Stimulated activated CD8-positive, alpha-beta memory T cell treated with anti-CD3 and anti-CD28 coated beads, Interleukin-12 subunit alpha, Interleukin-12 subunit beta, amount 100 ng/mL, for 1 hour (primary cell): ENCODE data around the gene NOTCH2.

Experiments
- DNase-seq: peaks from one replicate; pipeline ENCODE4 v3.0.0-alpha.2; 2020; ENCODE audit warnings: low read depth

The NOTCH2 gene

DNA sequence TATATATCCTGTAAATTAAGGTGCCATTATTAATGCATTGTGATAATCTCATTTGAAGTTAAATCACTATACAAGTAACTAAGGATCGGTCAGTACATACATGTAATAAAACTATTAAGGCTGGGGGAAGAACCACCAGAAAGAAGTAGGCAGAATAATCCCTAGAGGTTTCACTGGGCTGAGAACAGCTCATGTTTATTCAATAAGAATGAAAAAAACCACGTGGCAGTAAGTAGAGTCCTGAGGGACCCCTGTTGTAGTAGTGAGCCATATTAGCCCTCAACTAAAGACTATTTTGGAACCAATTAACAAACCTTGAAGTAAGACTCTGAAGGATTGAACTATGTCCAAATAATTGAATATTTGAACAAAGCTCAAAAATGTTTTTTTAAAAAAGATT is 126.2 kb downstream of the NOTCH2 start:
- DNase-seq, result no peak

DNA sequence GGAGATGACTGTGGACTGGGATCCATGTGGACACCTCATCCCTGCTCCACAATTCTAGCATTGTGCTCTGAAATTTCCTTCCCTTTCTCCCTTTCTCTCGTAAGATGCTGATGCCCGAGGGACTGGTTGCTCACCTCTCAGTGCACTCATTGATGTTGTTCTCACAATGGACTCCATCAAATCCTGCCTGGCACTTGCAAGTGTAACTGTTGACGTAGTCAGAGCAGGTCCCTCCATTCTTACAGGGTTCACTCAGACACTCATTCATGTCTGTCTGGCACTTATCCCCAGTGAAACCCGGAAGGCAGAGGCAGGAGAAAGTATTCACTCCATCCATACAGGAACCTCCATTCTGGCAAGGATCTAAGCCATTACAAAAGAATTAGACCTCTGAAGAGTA is 128.1 kb downstream of the NOTCH2 start:
- no peak for DNase-seq

DNA sequence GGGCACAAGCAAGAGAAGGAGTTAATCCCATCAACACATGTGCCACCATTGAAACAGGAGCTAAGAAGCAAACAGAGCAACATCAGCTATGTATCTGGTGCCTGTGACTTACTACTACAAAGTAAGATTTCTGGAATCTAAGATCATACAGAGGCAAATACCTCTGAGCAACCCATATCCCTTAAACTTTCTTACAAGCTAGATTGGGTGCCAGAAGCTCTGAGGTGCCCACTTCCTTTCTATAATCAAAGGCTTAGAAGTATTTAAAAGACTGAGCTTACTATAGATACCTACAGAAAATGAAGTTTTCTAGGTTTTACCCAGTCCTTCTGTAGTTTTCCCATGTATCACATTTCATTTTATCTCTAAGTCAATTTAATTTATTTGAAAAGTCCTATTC is 128.8 kb downstream of the NOTCH2 start:
- DNase-seq, result no peak

DNA sequence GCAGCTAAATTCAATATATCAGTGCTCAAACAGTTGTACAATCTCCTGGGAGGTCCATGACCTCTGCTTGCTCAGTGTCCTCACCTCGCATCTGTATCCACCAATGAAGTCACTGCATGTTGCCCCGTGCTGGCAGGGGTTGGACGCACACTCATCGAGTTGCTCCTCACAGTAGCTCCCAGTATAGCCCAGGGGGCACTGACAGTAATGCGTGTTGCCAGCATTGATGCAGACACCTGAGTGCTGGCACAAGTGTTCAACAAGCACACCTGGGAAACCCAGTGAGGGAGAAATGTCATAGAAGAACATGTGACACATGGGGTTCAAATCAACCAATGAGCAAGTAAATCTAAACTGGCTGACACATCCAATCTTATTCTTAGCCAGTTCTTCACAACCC is 132.3 kb downstream of the NOTCH2 start:
- no peak for DNase-seq

DNA sequence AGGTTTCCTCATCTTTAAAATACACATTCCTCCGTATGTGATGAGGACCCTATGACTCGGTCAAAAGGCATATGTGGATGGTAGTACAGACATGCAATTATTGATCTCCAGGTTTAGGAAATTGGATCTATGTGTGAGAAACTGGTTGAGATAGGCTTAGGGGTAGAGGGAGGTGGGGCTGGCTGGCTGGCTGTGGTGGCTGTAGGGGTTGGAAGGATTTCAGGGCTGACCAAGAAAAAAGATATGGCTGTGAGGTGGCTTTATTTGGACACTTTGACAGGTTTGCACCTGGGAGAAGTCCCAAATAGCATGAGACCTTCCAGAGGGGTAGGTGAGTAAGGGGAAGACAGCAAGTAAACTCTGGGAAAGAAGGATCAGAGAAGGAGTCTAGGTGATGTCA is 133.5 kb downstream of the NOTCH2 start:
- DNase-seq, result no peak

DNA sequence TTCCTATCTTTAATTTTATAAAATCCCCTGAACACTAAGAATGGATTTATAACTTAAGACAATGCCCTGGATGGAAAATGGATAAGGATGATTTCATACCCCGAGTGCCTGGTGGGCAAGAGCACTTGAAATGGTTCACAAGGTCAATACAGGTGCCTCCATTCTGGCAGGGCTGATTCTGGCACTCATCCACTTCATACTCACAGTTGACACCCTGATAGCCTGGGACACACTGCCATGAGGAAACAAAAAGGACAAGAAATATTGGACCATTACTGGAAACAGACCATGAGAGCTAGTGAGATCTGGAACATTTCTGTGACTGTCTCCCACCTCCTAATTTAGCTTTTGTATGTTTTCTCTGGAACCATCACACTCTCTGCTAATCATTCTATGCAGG is 134.1 kb downstream of the NOTCH2 start:
- no peak for DNase-seq

DNA sequence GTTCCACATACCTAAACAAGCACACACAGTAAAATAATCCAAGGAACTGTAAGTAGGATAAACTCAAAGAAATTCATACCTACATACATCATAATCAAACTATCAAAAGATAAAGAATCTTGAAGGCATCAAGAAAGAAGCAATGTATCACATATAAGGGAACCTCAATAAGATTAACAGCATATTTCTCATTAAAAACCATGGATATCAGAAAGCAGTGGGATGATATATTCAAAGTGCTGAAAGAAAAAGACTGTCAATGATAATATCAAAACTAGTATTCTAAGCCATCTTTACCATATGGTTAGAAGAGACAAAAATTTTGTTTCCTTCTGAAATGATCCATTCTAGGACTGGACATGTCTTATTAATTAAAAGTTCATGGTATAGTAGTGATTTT is 136.1 kb downstream of the NOTCH2 start:
- no peak for DNase-seq

DNA sequence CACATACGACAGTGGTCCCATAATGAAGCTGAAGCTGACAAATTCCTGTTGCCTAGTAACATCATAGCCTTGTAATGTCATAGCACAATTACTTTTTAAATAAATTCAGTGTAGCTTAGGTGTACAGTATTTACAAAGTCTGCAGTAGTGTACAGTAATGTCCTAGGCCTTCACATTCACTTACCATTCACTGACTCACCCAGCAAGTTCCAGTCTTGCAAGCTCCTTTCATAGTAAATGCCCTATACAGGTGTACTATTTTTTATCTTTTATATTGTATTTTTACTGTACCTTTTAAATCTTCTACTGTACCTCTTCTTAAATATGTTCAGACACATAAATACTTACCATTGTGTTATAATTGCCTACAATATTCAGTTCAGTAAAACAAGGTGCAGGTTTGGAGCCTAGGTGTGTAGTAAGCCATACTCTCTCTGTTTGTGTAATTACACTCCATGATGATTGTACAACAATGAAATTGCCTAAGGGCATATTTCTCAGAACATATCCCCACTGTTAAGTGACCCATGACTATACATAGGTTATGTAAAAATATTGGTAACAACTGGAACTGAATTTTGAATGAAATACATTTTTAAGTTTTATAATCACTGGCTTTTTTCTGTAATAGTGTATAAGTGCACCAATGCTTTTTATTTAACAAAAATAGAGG is 139.7 kb downstream of the NOTCH2 start:
- DNase-seq, result no peak

DNA sequence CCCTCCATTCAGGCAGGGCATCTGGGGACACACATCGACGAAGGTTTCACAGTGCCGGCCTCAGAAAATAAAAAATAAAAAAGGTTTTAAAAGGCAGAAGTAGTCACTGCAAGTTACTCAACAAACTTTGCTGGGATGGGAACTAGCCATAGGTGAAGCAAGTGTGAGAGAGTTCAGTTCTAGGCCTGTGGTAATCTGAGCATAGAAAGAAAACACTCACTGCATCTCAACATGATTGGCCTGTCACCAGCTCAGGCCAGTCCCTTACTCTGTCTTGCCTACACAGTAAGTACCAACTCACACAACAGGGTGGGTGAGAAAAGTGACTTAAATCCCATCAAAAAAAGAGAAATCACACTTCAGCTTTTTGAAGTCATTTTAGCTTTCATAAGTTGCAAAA is 142.9 kb downstream of the NOTCH2 start:
- no peak for DNase-seq

DNA sequence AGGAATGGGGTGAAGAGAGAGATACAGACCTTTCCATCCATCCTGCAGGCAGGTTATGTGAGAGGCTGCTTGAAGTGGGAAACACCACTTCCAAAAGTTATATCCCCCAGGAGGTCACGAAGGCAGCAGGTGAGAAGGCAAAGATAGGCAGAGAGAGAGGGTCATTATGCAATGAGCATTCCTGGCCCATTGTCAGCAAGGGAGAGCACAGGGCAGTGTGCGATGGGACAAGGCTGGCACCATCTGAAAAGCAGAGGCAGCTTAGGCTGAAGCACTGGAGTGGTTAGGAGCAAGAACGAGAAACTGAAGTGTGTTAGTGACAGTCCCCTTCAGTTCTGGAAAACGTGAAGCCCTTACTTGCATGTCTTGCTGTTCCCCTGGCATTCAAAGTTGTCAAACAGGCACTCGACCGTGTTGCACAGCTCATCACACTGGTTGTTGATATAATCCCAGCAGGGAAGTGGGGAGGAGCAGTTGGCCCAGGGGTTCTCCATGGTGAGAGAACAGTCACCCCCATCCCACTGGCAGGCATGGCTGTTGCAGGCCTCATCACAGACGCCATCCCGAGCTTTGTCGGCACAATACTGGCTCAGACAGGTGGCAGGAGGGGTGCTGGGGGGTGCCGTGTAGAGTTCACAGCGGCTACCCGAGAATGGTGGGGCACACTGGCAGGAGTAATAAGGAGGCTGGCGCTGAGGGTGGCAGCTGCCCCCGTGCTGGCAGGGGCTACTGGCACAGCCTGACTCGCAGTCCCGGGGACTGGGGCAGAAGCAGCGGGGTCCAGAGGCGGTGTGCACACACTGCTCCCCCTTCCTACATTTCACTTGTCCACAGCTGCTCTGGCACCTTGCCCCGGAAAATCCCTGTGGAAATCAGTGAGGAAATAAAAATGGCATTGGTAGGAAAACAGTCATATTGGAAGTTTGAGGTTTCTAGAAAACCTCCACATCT is 144.2 kb downstream of the NOTCH2 start:
- DNase-seq, result no peak

DNA sequence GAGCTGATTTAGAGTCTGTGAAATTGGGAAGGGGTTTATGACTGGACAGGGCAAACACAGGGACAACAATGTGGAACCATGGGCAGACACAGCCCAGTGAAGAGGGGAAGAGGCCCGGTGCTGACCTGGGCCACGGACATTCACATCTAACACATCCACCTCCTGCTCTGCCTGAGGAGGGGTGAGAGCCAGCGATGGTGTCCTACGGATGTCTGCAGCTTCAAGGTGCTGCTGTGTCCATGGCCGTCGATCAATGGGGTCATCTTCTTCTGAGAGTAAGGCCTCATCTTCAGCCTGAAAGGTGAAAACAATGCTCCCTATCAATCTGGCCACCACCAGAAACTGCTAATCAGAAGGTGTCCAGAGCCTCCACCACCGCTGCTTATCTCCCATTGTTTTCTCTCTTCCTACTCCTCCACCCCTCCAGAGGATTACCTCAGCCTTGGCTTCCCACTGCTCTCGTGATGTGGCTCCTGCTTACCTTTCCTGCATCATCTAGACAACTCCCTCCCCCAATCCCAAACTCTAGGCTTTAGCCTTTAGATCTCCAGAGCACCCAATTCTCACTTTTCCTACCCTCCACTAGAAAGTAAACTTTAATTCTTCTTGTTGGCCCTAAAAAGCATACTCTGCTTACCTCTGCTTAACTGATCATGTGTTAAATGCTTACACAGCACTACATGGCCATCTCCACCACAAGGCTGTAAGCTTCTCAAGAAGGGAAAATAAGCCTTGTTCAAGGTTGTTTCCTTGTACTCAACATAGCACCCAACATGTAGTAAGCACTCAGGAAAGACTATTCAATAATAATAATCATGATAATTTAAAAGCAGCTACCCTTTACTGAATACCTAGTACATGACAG is 149.1 kb downstream of the NOTCH2 start:
- no peak for DNase-seq

DNA sequence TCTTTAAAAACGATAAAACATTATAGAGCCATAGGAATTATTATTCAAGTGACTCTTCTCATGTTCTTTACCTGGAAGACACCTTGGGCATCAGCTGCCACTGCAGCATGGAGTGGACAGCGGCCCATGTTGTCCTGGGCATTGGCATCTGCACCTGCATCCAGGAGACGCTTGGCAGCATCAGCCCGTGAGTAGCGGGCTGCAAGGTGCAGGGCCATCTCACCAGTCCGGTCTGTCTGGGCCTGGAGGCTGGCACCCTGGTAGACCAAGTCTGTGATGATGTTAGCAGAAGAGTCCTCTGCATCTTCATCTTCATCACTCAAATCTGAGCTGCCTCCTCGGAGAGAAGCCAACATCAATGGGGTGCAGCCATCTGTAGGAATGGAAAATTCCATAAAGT is 150.2 kb downstream of the NOTCH2 start:
- no peak for DNase-seq

DNA sequence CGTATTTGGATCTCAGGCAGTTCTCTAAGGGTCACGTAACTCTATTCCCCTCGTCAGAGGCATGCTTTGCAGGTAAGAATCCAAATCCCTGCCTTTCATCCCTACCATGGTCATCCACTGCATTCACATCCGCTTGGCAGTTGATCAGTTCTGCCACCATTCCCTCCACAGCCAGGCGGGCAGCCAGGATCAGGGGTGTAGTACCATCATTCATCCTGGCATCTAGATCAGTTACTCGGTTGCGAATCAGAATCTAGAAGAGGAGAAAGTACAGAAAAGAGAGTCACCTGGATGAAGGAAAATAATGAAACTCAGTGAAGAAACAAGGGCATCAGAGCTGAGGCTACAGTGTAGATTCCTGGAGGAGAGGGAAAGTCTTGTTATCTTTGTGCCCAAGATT is 151.2 kb downstream of the NOTCH2 start:
- DNase-seq, result no peak

DNA sequence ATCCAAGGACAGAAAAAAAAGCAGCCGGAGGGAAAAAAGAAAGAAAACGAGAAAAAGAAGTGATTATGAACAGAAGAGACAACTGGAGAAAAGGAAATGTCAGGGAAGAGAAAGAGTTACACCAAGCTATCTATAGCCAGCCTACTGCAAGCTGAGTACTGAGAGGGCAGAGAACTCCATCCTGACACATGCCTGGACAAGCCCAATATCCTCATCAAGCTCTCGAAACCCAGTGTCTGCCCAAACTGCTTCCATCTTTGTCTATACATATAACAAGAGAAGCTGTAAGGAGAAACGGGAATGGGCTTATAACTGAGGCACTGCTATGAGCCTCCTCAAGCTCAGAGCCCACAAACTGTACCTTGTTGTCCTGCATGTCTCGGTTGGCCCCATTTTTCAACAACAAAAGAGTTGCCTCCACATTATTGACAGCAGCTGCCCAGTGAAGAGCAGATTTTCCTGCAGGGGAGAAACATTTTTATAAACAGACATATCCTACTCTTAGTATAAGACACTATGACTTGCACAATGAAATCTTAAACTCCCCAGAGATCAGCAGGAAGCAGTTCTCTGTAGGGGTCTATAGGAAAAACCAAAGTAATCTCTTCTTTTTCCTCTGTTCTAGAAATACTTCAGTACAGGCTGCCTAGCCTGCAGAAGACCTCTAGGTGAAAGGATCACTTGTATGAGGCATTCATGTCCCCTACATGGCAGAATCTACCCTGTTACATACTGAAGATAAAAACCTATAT is 152.0 kb downstream of the NOTCH2 start:
- DNase-seq, result no peak

DNA sequence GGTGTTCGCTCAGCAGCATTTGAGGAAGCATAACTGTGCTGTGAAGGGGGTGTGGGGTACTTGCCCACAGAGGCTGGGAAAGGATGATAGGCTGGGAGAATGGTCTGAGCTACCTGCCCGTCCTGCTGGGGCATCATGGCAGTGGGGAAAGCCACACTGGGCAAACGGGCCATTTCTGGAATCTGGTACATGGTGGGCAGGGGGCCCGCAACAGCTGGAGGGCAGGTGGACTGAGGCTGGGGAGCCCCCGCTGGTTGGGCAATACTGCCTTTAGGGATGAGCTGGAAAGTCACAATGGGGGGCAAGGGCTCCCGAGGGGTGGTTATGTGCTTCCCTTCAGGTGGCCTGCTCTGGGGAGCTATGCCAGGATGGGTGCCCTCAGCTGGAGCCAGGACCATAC is 153.9 kb downstream of the NOTCH2 start:
- DNase-seq, result no peak

DNA sequence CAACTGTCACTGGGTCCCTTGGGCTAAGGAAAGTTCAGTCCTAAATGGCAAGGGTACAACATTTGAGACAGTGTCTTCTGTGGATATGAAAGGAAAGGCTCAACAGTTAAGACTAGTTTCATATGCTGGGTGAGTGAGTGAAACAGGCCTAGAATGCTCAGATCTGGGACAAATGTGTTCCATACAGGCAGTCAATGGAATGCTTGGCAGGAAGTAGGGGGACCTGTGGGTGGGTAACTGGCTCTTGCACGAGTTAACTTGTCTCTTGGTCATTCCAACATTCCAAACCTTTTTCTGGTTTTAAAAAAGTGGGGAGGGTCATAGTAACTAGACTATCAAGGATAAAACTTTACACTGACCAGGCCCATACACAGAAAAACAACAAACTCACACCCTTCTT is 155.4 kb downstream of the NOTCH2 start:
- no peak for DNase-seq

DNA sequence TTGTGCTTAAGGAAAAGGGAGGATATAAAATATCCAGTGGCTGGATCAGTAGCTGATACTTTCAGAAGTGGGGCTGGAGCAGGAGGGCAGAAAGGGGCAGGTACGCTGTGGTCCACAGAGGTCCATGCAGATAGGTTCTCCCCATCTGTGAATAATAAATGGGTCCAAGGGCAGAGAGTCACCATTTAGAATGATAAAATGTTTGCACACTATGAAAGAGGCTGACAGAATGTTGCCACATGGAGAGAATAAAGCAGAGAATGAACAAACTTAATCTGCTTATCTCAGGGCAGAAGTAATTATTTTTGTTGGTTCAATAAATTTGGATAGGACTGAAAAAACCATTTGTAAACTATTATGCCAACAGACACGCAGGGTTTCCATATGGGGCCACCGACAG is 156.5 kb downstream of the NOTCH2 start:
- no peak for DNase-seq

DNA sequence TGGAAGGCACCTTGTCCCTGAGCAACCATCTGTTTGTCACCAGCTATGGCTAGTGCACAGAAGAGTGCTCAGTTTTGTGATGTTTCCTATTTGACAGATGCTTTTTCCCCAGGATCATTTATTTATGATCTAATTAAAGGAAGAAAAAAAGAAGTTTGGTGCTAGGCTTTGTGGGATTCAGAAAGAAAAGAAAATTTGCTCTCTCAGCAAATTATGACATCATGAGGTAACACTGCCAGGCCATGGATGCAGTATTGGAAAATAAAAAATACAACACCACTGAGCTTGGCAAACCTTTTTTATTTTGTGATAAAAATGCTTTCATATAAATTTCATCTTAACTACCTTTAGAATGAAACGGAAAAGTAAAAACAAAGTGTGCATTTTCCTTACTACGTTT is 157.7 kb downstream of the NOTCH2 start:
- no peak for DNase-seq

DNA sequence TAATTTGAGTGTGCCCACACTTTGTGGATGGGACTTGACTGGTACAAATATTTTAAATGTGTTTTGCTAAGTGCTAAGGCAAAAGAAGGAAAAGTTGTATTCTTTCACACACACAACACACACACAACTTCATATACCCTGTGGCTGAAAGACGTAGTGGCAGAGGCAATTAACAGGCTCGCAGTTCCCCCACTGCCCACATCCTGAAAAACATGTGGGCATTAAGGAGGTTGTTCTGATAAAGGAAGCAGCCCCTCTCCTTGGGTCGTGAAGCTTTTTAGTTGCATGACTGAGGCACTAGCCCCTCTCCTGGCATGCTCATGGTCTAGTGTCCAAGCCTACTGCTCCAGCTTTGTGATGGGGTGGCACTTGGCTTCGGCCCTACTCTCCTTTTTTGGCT is 158.8 kb downstream of the NOTCH2 start:
- no peak for DNase-seq

DNA sequence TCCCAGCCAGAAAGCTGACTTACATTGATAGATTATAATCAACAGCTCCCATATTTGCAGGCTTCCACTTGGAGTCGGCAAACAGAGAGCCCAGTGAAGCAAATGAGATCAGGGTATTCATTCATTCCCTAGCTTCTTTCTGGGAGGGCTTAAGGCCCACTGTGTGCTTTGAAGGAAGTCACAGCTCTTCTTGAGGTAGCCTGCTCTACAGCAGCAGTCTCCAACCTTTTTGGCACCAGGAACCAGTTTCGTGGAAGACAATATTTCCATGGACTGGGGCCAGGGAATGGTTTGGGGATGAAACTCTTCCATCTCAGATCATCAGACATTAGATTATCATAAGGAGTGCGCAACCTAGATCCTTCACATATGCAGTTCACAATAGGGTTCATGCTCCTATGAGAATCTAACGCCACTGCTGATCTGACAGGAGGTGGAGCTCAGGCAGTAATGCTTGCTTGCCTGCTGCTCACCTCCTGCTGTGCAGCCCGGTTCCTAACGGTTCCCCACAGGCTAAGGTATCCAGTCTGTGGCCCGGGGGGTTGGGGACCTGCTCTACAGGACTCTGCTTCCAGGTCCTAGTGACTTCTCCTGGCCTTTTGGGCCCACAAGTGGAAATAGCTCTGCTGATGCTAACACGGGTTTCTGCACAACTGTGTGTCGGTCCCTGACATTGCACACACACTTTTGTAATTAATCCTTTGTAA is 159.4 kb downstream of the NOTCH2 start:
- no peak for DNase-seq

DNA sequence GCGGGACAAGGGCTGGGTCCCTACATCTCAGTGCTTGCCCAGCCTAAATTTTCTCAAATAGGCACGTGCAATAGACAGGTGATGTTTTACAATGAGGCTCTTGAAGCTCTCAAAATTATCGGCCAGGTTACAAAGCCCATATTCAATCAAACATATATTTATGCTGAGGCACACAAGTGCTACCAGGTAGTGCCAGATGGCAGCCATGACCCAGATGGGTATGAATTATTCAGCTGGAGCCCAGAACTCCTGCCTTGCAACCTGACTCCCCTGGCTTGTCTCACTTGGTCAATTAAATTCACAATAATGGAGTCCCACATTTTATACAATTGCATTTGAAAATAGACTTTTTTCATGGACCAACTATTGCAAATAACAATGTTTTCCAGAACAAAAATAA is 160.8 kb downstream of the NOTCH2 start:
- DNase-seq, result no peak
